RWPE2 (cell line): ENCODE results near the gene SEMA4D.

Experiments used
- ATAC-seq: fragments of 200-7000 bp; cut with Tn5 transposase; 3 replicates; pipeline ENCODE4 v1.9.1; 2021; ENCODE audit warnings: low read depth
- DNase-seq: peaks from one replicate; pipeline ENCODE4 v3.0.0-alpha.2; 2020; ENCODE audit warnings: low spot score
- H3K27ac ChIP-seq: fragments of 450-650 bp; 2 replicates; pipeline ENCODE4 v1.5.1; 2017; ENCODE audit warnings: mild to moderate bottlenecking; ENCODE audit not compliant: poor library complexity, severe bottlenecking
- H3K27me3 ChIP-seq: fragments of 250-450 bp; sonication (Bioruptor Pico); 2 replicates; pipeline ENCODE4 v1.5.1; 2021; ENCODE audit warnings: mild to moderate bottlenecking, moderate library complexity; ENCODE audit not compliant: insufficient read depth, poor library complexity, severe bottlenecking
- H3K36me3 ChIP-seq: fragments of 250-450 bp; sonication (Bioruptor Pico); 2 replicates; pipeline ENCODE4 v1.5.1; 2020; ENCODE audit warnings: low read depth, mild to moderate bottlenecking, moderate library complexity
- H3K4me1 ChIP-seq: fragments of 250-450 bp; sonication (Bioruptor Pico); 2 replicates; pipeline ENCODE4 v1.5.1; 2021; ENCODE audit warnings: mild to moderate bottlenecking, moderate library complexity; ENCODE audit not compliant: insufficient read depth, poor library complexity, severe bottlenecking
- H3K4me3 ChIP-seq: fragments of 250-450 bp; sonication (Bioruptor Pico); 2 replicates; pipeline ENCODE4 v1.5.1; 2021; ENCODE audit warnings: mild to moderate bottlenecking, moderate library complexity; ENCODE audit not compliant: severe bottlenecking
- H3K9me3 ChIP-seq: fragments of 250-450 bp; sonication (Bioruptor Pico); 2 replicates; pipeline ENCODE4 v1.5.1; 2021; ENCODE audit warnings: mild to moderate bottlenecking, moderate library complexity; ENCODE audit not compliant: severe bottlenecking
- CTCF ChIP-seq: fragments of 450-650 bp; IDR thresholded peaks from one replicate; pipeline ENCODE4 v1.5.1; 2017; ENCODE audit warnings: mild to moderate bottlenecking, moderate library complexity; ENCODE audit not compliant: poor library complexity, severe bottlenecking

The SEMA4D gene

GRCh38 chr9:89537166-89537565 is 39.3 kb upstream of the SEMA4D start:
- Histone ChIP-seq H3K4me3 (no peak overlapping the region), H3K9me3 (no peaks in the 10 kb centered on the region), H3K27ac (no peak overlapping the region), H3K36me3 (no peaks in the 10 kb centered on the region), H3K27me3 (no peaks in the 10 kb centered on the region), H3K4me1 (no peaks in the 10 kb centered on the region)
- DNase-seq, result no peak
- ATAC-seq, result no peak
- no peak for TF ChIP-seq CTCF

GRCh38 chr9:89536600-89536999 is 38.7 kb upstream of the SEMA4D start:
- DNase-seq (no peak), ATAC-seq (no peak)
- no peaks in the 10 kb centered on the region for H3K27me3 ChIP-seq
- no peaks in the 10 kb centered on the region for H3K4me1 ChIP-seq
- no peak overlapping the region for H3K27ac ChIP-seq
- no peaks in the 10 kb centered on the region for H3K9me3 ChIP-seq
- H3K4me3 ChIP-seq, result no peak overlapping the region
- TF ChIP-seq CTCF, result no peak
- no peaks in the 10 kb centered on the region for H3K36me3 ChIP-seq

GRCh38 chr9:89536145-89536574 is 38.2 kb upstream of the SEMA4D start:
- ATAC-seq (no peak), DNase-seq (no peak)
- H3K4me1 ChIP-seq, result no peaks in the 10 kb centered on the region
- no peak overlapping the region for H3K4me3 ChIP-seq
- no peaks in the 10 kb centered on the region for H3K9me3 ChIP-seq
- no peak for TF ChIP-seq CTCF
- H3K36me3 ChIP-seq, result no peaks in the 10 kb centered on the region
- no peak overlapping the region for H3K27ac ChIP-seq
- no peaks in the 10 kb centered on the region for H3K27me3 ChIP-seq

- H3K36me3 ChIP-seq, result no peaks in the 10 kb centered on the region
- H3K27me3 ChIP-seq, result no peaks in the 10 kb centered on the region
- H3K9me3 ChIP-seq, result no peaks in the 10 kb centered on the region
- no peak for TF ChIP-seq CTCF
- DNase-seq (no peak), ATAC-seq (no peak)
- H3K27ac ChIP-seq, result no peak overlapping the region
- H3K4me3 ChIP-seq, result no peak overlapping the region
- H3K4me1 ChIP-seq, result no peaks in the 10 kb centered on the region
These were observed 37.5 kb upstream of the SEMA4D start for GRCh38 chr9:89535461-89535860.

- no peak for ATAC-seq
- Histone ChIP-seq H3K27me3 (no peaks in the 10 kb centered on the region), H3K4me3 (no peak overlapping the region), H3K27ac (no peak overlapping the region), H3K36me3 (no peaks in the 10 kb centered on the region), H3K4me1 (no peaks in the 10 kb centered on the region), H3K9me3 (no peaks in the 10 kb centered on the region)
- DNase-seq, result no peak
- no peak for TF ChIP-seq CTCF
These were observed 36.8 kb upstream of the SEMA4D start for GRCh38 chr9:89534515-89535287.
